CD14-positive monocyte (primary cell): Measurements from ENCODE around the gene C1QL2. TPM values are rescaled to one million over a fixed set of nuclear protein-coding genes. Genes with fewer than 3 reads are reported as not detected.

ENCODE experiments used
- DNase-seq, 3 donors: peaks; one replicate each; pipeline ENCODE4 v3.0.0-alpha.2; 2011 to 2022
- H2AFZ ChIP-seq: 2 replicates; pipeline ENCODE4 v1.6.0; 2012; ENCODE audit warnings: mild to moderate bottlenecking, low read depth, low read length, inconsistent platforms; ENCODE audit not compliant: insufficient read depth, poor library complexity, severe bottlenecking
- H3K27ac ChIP-seq, 2 donors: 1 replicate in 1 of 2; 2 replicates in 1 of 2; pipeline ENCODE4 v1.5.1; 2012 to 2013; ENCODE audit warnings: low read length in 2 of 2, control low read depth in 1 of 2, inconsistent platforms in 1 of 2, low read depth in 1 of 2, mild to moderate bottlenecking in 1 of 2
- H3K27me3 ChIP-seq, 2 donors: one replicate each; pipeline versions ENCODE4 v1.6.0 to v1.6.1; 2011 to 2013; ENCODE audit warnings: low read length in 2 of 2; ENCODE audit not compliant: control insufficient read depth in 2 of 2, insufficient read depth in 2 of 2
- H3K36me3 ChIP-seq, 2 donors: replicated peaks in 1 of 2; 1 replicate in 1 of 2; 2 replicates in 1 of 2; pipeline versions ENCODE4 v1.5.1 to v1.6.1; 2012 to 2013; ENCODE audit warnings: low read length in 2 of 2, control low read depth in 1 of 2, inconsistent platforms in 1 of 2, mild to moderate bottlenecking in 1 of 2; ENCODE audit not compliant: insufficient read depth in 2 of 2, control insufficient read depth in 1 of 2
- H3K4me1 ChIP-seq, 2 donors: 1 replicate in 1 of 2; 2 replicates in 1 of 2; pipeline versions ENCODE4 v1.5.1 to v1.6.1; 2012 to 2013; ENCODE audit warnings: low read length in 2 of 2, control low read depth in 1 of 2, inconsistent platforms in 1 of 2, mild to moderate bottlenecking in 1 of 2, moderate library complexity in 1 of 2; ENCODE audit not compliant: insufficient read depth in 2 of 2, control insufficient read depth in 1 of 2
- H3K4me2 ChIP-seq: replicated peaks from 2 replicates; pipeline ENCODE3; 2012; ENCODE audit warnings: low read length, moderate library complexity, mild to moderate bottlenecking; ENCODE audit not compliant: poor library complexity, severe bottlenecking; ENCODE audit errors: extremely low read depth
- H3K4me3 ChIP-seq, 3 experiments: fragments of 200-600 bp in 1 of 3; sonication (generic) in 1 of 3; replicated peaks in 1 of 3; 1 replicate in 2 of 3; 2 replicates in 1 of 3; pipeline ENCODE4 v1.5.1; 2011 to 2013; ENCODE audit warnings: low read length in 3 of 3, mild to moderate bottlenecking in 3 of 3, control low read depth in 2 of 3, low read depth in 2 of 3, inconsistent platforms in 1 of 3, moderate library complexity in 1 of 3
- H3K79me2 ChIP-seq: 2 replicates; pipeline ENCODE4 v1.6.0; 2012; ENCODE audit warnings: mild to moderate bottlenecking, control low read depth, inconsistent platforms, low read length, moderate library complexity; ENCODE audit not compliant: insufficient read depth
- H3K9ac ChIP-seq: 2 replicates; pipeline ENCODE4 v1.6.0; 2017; ENCODE audit warnings: low read length, mild to moderate bottlenecking; ENCODE audit not compliant: insufficient read depth, poor library complexity, severe bottlenecking
- H3K9me3 ChIP-seq, 2 donors: replicated peaks in 1 of 2; 1 replicate in 1 of 2; 2 replicates in 1 of 2; pipeline versions ENCODE4 v1.5.1 to v1.6.1; 2012 to 2013; ENCODE audit warnings: low read length in 2 of 2, control low read depth in 1 of 2; ENCODE audit not compliant: control insufficient read depth in 1 of 2, insufficient read depth in 1 of 2
- H4K20me1 ChIP-seq: 2 replicates; pipeline ENCODE4 v1.6.0; 2012; ENCODE audit warnings: mild to moderate bottlenecking, low read length, control low read depth, moderate library complexity; ENCODE audit not compliant: insufficient read depth
- H3K27ac Mint-ChIP-seq, 7 donors: one replicate each; pipeline ENCODE4 v1.8.0; 2020; ENCODE audit warnings: mild to moderate bottlenecking in 7 of 7, mixed read lengths in 7 of 7, moderate library complexity in 6 of 7, inconsistent platforms in 2 of 7
- H3K27me3 Mint-ChIP-seq, 3 donors: one replicate each; pipeline ENCODE4 v1.8.0; 2021 to 2022; ENCODE audit warnings: low read depth in 3 of 3, mild to moderate bottlenecking in 3 of 3, mixed read lengths in 3 of 3, moderate library complexity in 3 of 3, inconsistent platforms in 1 of 3
- H3K36me3 Mint-ChIP-seq, 2 donors: one replicate each; pipeline ENCODE4 v1.8.0; 2020; ENCODE audit warnings: mixed read lengths in 2 of 2, inconsistent platforms in 1 of 2, mild to moderate bottlenecking in 1 of 2
- H3K4me1 Mint-ChIP-seq: one replicate; pipeline ENCODE4 v1.8.0; 2020; ENCODE audit warnings: mild to moderate bottlenecking, mixed read lengths
- H3K4me3 Mint-ChIP-seq, 2 donors: one replicate each; pipeline ENCODE4 v1.8.0; 2020; ENCODE audit warnings: mild to moderate bottlenecking in 2 of 2, mixed read lengths in 2 of 2, moderate library complexity in 1 of 2
- H3K9me3 Mint-ChIP-seq, 7 donors: one replicate each; pipeline ENCODE4 v1.8.0; 2020 to 2022; ENCODE audit warnings: mixed read lengths in 7 of 7, mild to moderate bottlenecking in 6 of 7, moderate library complexity in 6 of 7, inconsistent platforms in 2 of 7
- WGBS: methylation state at CpG from one replicate; pipeline ENCODE4 v1.1.5; 2013; ENCODE audit warnings: missing lambda C conversion rate; ENCODE audit not compliant: insufficient coverage; 5-methylcytosine and 5-hydroxymethylcytosine counted together
- intact Hi-C, 2 donors: fragments of 100-400 bp; cut with micrococcal nuclease; formaldehyde crosslinking; loops; one replicate each; pipeline versions ENCODE4 v1.15.0 to v1.15.1; 2023
- polyA plus RNA-seq, 3 donors: library from polyadenylated mRNA; depleted of rRNA in 1 of 3; unstranded in 2 of 3; stranded (reverse) in 1 of 3; fragments of 300-500 nt in 2 of 3; fragments of >200 nt in 1 of 3; fragmentation: Illumina TruSeq in 2 of 3; gene quantifications; 1 replicate in 2 of 3; 2 replicates in 1 of 3; pipeline ENCODE4 v1.2.3, GENCODE V29; 2012 to 2021
- TF ChIP-seq, protein P1 (sequence below): fragments of 200-600 bp; IDR thresholded peaks from one replicate; pipeline ENCODE4 v1.8.0; 2022; ENCODE audit warnings: antibody characterized with exemption, mild to moderate bottlenecking

The C1QL2 gene
- polyA plus RNA-seq, 3 donors = not detected

DNA sequence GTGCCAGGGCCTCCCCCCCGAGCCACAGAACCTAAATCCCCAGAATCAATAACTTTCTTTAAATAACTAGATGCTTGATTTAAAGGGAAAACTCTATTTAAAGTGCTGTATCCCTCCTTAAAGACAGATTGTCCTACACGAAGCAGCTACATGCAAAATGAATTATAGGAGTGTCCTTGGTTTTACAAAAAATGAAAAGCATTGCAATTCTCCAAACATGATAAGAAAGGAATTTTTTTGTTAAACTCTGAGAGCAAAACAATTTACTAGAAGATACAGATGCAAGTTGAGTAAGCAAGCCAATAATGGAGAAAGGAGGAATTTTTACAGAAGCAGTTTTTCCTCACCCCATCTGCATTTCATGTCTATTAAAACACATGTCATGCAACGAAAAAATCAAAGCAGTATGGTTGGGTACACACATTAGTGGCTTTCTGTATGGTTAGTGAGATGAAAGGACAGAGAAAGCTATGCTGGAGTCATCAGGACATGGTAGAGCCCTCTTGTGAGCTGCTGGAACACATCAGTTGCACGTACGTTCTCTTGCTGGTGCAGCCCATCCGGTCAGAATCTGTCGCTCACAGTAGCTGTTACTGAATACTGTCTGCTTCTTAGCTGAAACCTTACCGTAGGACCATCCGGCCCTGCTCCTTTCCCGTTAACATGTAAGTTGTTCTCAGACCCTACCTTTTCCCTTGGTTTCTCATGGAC is 39.1 kb upstream of the C1QL2 start:
- Mint-ChIP-seq H3K36me3 (no peaks in the 10 kb centered on the region), H3K9me3 (peaks cover 0 to 3% (median 0%) of the 10 kb centered on the region in 7 donors), H3K4me3 (no peak overlapping the region), H3K27ac (no peak overlapping the region), H3K27me3 (peaks cover 10 to 20% (median 14%) of the 10 kb centered on the region in 3 donors), H3K4me1 (peaks cover 2% of the 10 kb centered on the region)
- Histone ChIP-seq H3K27me3 (no peaks in the 10 kb centered on the region), H3K36me3 (no peaks in the 10 kb centered on the region), H3K9ac (no peak overlapping the region), H3K27ac (no peak overlapping the region), H2AFZ (no peak overlapping the region), H3K4me2 (no peak overlapping the region), H3K79me2 (no peaks in the 10 kb centered on the region), H3K4me1 (no peaks in the 10 kb centered on the region), H3K9me3 (no peaks in the 10 kb centered on the region), H4K20me1 (no peaks in the 10 kb centered on the region), H3K4me3 (no peak overlapping the region)
- no peak for DNase-seq
- TF ChIP-seq, protein P1, sequence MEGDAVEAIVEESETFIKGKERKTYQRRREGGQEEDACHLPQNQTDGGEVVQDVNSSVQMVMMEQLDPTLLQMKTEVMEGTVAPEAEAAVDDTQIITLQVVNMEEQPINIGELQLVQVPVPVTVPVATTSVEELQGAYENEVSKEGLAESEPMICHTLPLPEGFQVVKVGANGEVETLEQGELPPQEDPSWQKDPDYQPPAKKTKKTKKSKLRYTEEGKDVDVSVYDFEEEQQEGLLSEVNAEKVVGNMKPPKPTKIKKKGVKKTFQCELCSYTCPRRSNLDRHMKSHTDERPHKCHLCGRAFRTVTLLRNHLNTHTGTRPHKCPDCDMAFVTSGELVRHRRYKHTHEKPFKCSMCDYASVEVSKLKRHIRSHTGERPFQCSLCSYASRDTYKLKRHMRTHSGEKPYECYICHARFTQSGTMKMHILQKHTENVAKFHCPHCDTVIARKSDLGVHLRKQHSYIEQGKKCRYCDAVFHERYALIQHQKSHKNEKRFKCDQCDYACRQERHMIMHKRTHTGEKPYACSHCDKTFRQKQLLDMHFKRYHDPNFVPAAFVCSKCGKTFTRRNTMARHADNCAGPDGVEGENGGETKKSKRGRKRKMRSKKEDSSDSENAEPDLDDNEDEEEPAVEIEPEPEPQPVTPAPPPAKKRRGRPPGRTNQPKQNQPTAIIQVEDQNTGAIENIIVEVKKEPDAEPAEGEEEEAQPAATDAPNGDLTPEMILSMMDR = no peak
- intact Hi-C loops = no loop called here
- 84% methylated on average over 8 of the region's 10 CpGs for WGBS

DNA sequence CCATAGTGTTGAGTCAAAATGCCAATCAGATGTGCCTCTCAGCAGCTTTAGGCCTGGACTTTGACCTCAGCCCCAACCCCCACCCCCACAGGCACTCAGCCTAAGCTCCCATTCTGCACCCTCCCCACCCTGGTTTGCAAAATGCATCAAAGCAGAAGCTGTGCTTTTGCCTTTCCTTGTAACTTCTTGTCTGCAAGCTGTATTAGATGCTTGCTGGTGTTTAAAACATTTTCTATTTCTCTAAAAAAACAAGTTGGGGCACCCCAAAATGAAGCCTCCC is 38.5 kb upstream of the C1QL2 start:
- Mint-ChIP-seq H3K27me3 (peaks cover 9 to 20% (median 14%) of the 10 kb centered on the region in 3 donors), H3K9me3 (peaks cover 0 to 3% (median 0%) of the 10 kb centered on the region in 7 donors)
- no peak overlapping the region for H2AFZ ChIP-seq

More for the DNA sequence above, 38.5 kb upstream of the C1QL2 start:
- Histone ChIP-seq H4K20me1 (no peaks in the 10 kb centered on the region), H3K36me3 (no peaks in the 10 kb centered on the region), H3K79me2 (no peaks in the 10 kb centered on the region), H3K27me3 (no peaks in the 10 kb centered on the region), H3K4me3 (no peak overlapping the region), H3K4me1 (no peaks in the 10 kb centered on the region), H3K9ac (no peak overlapping the region), H3K4me2 (no peak overlapping the region), H3K27ac (no peak overlapping the region), H3K9me3 (no peaks in the 10 kb centered on the region)
- Mint-ChIP-seq H3K4me3 (no peak overlapping the region), H3K27ac (no peak overlapping the region), H3K36me3 (no peaks in the 10 kb centered on the region), H3K4me1 (peaks cover 2% of the 10 kb centered on the region)
- no peak for DNase-seq
- TF ChIP-seq, protein P1 = no peak
- intact Hi-C loops = no loop called here
